Fibroblast of the aortic adventitia (primary cell): Measurements from ENCODE around the gene KLK1. TPM values are rescaled to one million over a fixed set of nuclear protein-coding genes. Genes with fewer than 3 reads are reported as not detected.
A peak's percentile ranks its signal among the peaks of the same experiment; 100 is the strongest.

Experiments
- DNase-seq: peaks from one replicate; pipeline ENCODE4 v3.0.0-alpha.2; 2010; ENCODE audit warnings: low read depth
- H3K4me3 ChIP-seq: 2 replicates; pipeline ENCODE4 v1.5.1; 2011; ENCODE audit warnings: low read depth, mild to moderate bottlenecking, control low read depth, low read length, moderate library complexity
- total RNA-seq: library from RNA; depleted of rRNA; stranded (reverse); fragments of >200 nt; gene quantifications from 2 replicates; pipeline ENCODE4 v1.2.3, GENCODE V29; 2012; ENCODE audit warnings: low replicate concordance
- TF ChIP-seq, protein P1 (sequence below): IDR thresholded peaks from 2 replicates; pipeline ENCODE4 v1.5.1; 2011; ENCODE audit warnings: mild to moderate bottlenecking, low read length, control low read depth, inconsistent platforms; ENCODE audit not compliant: insufficient read depth

KLK1 gene
- total RNA-seq, 1 donor: not detected

DNA sequence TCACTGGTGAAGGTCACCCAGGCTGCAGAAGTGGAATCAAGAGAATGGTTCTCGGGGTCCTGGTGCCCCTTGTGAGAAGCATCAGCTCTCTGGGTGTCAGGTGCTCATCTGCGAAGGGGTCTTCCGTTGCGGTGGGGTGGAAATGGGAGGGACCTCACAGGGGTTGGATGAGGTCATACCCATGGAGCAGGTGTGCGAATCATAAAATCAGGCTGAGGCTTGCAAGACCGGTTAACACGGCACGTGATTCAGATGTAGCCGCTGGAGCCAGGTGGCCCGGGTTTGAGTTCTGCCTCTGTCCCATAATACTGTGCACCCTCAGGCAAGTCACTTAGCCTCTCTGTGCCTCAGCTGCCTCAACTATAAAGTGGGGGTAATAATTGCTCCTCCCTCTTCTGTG lies 13.7 kb upstream of the KLK1 start:
- TF ChIP-seq, protein P1, sequence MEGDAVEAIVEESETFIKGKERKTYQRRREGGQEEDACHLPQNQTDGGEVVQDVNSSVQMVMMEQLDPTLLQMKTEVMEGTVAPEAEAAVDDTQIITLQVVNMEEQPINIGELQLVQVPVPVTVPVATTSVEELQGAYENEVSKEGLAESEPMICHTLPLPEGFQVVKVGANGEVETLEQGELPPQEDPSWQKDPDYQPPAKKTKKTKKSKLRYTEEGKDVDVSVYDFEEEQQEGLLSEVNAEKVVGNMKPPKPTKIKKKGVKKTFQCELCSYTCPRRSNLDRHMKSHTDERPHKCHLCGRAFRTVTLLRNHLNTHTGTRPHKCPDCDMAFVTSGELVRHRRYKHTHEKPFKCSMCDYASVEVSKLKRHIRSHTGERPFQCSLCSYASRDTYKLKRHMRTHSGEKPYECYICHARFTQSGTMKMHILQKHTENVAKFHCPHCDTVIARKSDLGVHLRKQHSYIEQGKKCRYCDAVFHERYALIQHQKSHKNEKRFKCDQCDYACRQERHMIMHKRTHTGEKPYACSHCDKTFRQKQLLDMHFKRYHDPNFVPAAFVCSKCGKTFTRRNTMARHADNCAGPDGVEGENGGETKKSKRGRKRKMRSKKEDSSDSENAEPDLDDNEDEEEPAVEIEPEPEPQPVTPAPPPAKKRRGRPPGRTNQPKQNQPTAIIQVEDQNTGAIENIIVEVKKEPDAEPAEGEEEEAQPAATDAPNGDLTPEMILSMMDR: no peak
- no peak for DNase-seq
- no peak overlapping the region for H3K4me3 ChIP-seq

- H3K4me3 ChIP-seq: no peak overlapping the region
- DNase-seq: no peak
- TF ChIP-seq, protein P1: no peak
Observed at GRCh38 chr19:50836543-50837195, 13.1 kb upstream of the KLK1 start.

DNA sequence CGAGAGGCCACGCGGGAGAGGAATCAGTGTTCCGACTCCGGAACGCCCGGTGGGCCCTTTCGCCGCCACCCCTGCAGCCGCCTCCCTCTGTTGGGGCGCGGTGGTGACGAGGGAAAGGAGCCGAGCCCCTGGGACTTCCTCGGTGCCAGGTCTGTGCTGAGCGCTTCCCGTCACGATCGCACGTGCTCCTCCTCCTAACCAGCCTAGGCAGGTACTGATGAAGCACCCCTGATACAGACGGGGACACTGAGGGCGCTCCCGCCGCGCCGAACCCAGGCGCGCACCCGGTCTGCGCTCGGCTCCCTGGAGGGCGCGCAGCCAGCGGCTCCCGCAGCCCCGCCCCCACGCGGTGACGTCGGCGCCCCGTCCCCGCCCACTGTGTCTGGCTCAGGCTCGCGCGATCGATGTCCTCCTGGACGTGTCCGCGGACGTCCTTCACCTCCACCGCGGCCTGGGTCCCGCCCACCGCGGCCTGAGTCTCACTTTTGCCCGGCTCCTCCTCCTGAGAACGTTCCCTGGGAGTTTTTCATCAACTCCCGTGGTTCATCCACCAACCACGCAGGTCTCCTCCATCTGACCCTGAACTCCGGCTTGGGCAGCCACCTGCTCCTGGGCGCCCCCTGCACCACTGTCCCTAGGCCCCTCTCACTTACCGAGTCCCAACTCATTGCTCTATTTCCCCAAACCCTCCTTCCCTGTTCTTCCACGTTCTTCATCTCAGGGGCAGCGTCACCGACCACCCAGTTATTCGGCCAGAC lies 12.4 kb upstream of the KLK1 start:
- TF ChIP-seq, protein P1: no peak
- DNase-seq: peak; percentile 31
- H3K4me3 ChIP-seq: peak overlapping the region; percentile 71

DNA sequence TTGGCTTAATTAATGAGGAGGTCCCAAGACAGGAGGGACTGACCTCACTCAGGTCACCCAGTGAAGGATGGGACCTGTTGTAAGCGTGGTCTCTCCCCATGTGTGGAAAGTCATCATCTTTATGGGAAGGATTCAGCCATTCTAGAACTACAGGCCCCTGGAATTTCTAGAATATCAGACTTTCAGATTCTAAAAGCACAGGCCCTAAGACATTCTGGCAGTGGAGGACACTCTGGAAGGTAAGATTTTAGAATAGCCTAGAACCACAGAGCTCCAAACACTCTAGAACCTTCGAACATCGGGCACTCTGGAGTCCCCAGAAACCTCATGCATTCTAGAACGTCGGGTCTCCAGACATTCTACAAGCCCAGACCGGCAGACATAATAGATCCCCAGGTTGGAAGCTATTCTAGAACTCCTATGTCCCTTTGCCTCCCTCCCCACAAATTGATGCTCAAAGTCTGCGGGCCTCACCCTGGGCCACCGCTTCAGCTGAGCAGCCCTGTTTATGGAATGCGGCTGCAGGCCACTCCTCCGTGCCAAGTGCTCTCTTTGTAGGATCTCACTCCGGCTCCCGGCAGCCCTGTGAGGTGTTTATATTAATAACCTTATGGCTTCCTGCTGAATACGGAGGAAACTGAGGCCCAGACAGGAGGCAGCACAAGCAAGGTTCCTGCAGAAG lies 11.7 kb upstream of the KLK1 start:
- H3K4me3 ChIP-seq: peak overlapping the region; percentile 71
- DNase-seq: no peak
- TF ChIP-seq, protein P1: no peak

- DNase-seq: no peak
Observed at GRCh38 chr19:50833802-50834167, 10.2 kb upstream of the KLK1 start.

DNA sequence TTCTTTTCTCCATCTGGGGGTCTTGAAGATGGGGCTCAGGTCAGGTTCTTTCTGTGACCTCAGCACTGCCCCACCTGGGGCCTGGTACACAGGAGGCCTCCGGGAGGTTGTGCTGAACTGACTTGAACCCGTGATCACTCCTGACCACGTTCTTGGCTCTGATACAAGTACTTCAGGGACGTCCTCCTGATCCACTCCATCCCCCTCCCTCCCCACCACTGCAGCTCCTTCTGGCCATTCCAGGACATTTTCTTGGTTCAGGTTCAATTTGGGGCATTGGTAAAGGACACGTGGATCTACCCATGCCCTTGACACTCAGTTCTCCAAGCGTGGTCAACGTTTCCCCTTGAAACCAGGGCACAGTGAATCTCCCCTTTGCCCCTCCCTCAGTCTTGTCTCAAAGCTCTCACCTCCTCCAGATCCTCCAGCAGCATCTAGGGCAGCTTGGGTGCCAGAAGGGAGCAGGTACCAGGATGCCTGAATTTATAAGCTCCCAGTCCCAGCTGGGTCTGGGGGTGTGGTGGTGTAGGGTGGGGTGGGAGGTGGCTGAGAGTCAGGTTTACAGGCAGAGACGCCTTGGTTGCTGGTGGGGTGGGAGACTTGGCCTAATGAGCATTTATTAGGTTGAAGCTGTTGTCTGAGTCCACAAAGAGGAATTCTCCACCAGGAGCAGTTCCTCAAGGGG lies 9.7 kb upstream of the KLK1 start, which contains the start of gene KLK15:
KLK15 (minus strand) TSS at position 458 of the 685 bp plus-strand sequence. CDS start 2,082 bp downstream, outside the sequence.
- no peak for DNase-seq
- H3K4me3 ChIP-seq: no peak within 1 kb of the TSS
- TF ChIP-seq, protein P1: no peak

More at GRCh38 chr19:50833802-50834167, 10.2 kb upstream of the KLK1 start:
- H3K4me3 ChIP-seq: no peak overlapping the region
- TF ChIP-seq, protein P1: no peak
